OCI-LY7 (cell line): Measurements from ENCODE around the gene AGT.

Experiments used
- EZH2phosphoT487 ChIP-seq: fragments of 200-600 bp; sonication (generic); IDR thresholded peaks from 2 replicates; pipeline ENCODE4 v1.6.1; 2018; ENCODE audit warnings: low read depth, borderline replicate concordance, mild to moderate bottlenecking, mixed run types, antibody characterized with exemption, low read length, moderate library complexity, mixed read lengths
- TF ChIP-seq, protein P1 (sequence below): fragments of 200-600 bp; sonication (generic); conservative IDR thresholded peaks from 2 replicates; pipeline ENCODE4 v1.5.1; 2014; ENCODE audit warnings: mild to moderate bottlenecking, antibody characterized with exemption, low read length, moderate library complexity, mixed read lengths

DNA sequence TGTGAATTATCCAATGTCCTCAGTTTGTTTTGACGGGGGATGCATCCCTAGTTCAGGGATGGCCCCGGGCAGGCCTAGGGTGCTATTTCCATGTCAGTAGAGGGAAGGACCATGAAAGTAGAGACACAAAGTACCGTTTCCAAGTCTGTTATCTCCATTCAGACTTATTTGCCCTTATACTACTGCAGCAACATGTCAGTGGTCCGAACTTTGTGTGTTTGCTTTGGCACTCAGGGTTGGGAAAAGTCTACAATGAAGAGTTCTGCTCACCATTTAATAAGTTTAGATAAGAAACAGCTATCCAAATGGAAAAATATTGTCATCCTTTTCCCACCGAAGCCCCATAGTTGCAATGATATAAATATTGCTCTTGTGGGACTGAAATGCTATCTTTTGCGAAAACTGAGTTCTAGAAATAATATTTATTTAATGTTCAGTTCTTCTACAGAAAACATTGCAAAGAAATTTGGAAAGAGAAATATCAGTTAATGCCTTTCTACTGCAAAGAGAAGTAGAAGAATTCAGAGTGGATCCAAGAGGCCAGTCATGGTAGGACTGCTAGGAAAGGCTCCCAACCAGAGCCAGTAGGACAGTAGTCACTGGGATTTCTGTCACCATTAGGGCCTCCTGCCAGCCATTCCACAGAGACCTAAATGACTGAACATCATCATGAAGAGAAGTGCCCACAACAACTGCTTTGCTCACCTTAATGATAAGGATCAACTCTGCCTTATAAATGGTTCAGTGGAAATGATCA lies 11.5 kb upstream of the AGT start:
- TF ChIP-seq EZH2phosphoT487: no peak
- TF ChIP-seq, protein P1, sequence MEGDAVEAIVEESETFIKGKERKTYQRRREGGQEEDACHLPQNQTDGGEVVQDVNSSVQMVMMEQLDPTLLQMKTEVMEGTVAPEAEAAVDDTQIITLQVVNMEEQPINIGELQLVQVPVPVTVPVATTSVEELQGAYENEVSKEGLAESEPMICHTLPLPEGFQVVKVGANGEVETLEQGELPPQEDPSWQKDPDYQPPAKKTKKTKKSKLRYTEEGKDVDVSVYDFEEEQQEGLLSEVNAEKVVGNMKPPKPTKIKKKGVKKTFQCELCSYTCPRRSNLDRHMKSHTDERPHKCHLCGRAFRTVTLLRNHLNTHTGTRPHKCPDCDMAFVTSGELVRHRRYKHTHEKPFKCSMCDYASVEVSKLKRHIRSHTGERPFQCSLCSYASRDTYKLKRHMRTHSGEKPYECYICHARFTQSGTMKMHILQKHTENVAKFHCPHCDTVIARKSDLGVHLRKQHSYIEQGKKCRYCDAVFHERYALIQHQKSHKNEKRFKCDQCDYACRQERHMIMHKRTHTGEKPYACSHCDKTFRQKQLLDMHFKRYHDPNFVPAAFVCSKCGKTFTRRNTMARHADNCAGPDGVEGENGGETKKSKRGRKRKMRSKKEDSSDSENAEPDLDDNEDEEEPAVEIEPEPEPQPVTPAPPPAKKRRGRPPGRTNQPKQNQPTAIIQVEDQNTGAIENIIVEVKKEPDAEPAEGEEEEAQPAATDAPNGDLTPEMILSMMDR: no peak
